Hepatocyte (in vitro differentiated cells): ENCODE measurements around the gene DCBLD1. TPM values are rescaled to one million over a fixed set of nuclear protein-coding genes. Genes with fewer than 3 reads are reported as not detected.

Experiments
- DNase-seq: peaks from one replicate; pipeline ENCODE4 v3.0.0-alpha.2; 2016; ENCODE audit warnings: low spot score
- H2AFZ ChIP-seq: fragments of 200-600 bp; sonication (generic); 2 replicates; pipeline ENCODE4 v1.6.0; 2016; ENCODE audit warnings: antibody characterized with exemption, mild to moderate bottlenecking
- H3K27ac ChIP-seq: fragments of 200-600 bp; sonication (generic); 2 replicates; pipeline ENCODE4 v1.5.1; 2016; ENCODE audit warnings: mild to moderate bottlenecking
- H3K27me3 ChIP-seq: fragments of 200-600 bp; sonication (generic); 2 replicates; pipeline ENCODE4 v1.6.1; 2016
- H3K36me3 ChIP-seq: fragments of 200-600 bp; sonication (generic); replicated peaks from 2 replicates; pipeline ENCODE4 v1.5.1; 2016; ENCODE audit warnings: low read depth; ENCODE audit not compliant: insufficient read depth
- H3K4me1 ChIP-seq: fragments of 200-600 bp; sonication (generic); 2 replicates; pipeline ENCODE4 v1.5.1; 2016; ENCODE audit warnings: mild to moderate bottlenecking, moderate library complexity; ENCODE audit not compliant: insufficient read depth
- H3K4me2 ChIP-seq: fragments of 200-600 bp; sonication (generic); 2 replicates; pipeline ENCODE4 v1.6.0; 2016
- H3K4me3 ChIP-seq: fragments of 200-600 bp; sonication (generic); 2 replicates; pipeline ENCODE4 v1.5.1; 2016; ENCODE audit warnings: mild to moderate bottlenecking
- H3K79me2 ChIP-seq: fragments of 200-600 bp; sonication (generic); 2 replicates; pipeline ENCODE4 v1.6.0; 2017; ENCODE audit warnings: mild to moderate bottlenecking
- H3K9me2 ChIP-seq: fragments of 200-600 bp; sonication (generic); replicated peaks from 2 replicates; pipeline ENCODE4 v1.6.0; 2017; ENCODE audit warnings: mild to moderate bottlenecking; ENCODE audit not compliant: insufficient read depth
- H3K9me3 ChIP-seq: fragments of 200-600 bp; sonication (generic); 2 replicates; pipeline ENCODE4 v1.5.1; 2016; ENCODE audit warnings: low read depth, mild to moderate bottlenecking
- H4K20me1 ChIP-seq: fragments of 200-600 bp; sonication (generic); 2 replicates; pipeline ENCODE4 v1.6.0; 2016; ENCODE audit warnings: mild to moderate bottlenecking; ENCODE audit not compliant: insufficient read depth, poor library complexity, severe bottlenecking
- EZH2 ChIP-seq: fragments of 200-600 bp; sonication (generic); IDR thresholded peaks from 2 replicates; pipeline ENCODE4 v1.6.1; 2016; ENCODE audit warnings: antibody characterized with exemption, mild to moderate bottlenecking, borderline replicate concordance
- EZH2phosphoT487 ChIP-seq: fragments of 200-600 bp; sonication (generic); IDR thresholded peaks from one replicate; pipeline ENCODE4 v1.6.1; 2018; ENCODE audit warnings: antibody characterized with exemption, mild to moderate bottlenecking, low read depth, moderate library complexity; ENCODE audit not compliant: unreplicated experiment, severe bottlenecking
- WGBS: methylation state at CpG from one replicate; pipeline ENCODE4 v1.1.6; 2016; ENCODE audit warnings: low lambda C conversion rate; ENCODE audit errors: missing lambda C conversion rate; 5-methylcytosine and 5-hydroxymethylcytosine counted together
- polyA plus RNA-seq: library from polyadenylated mRNA; unstranded; fragments of >200 nt; fragmentation: Nextera tagmentation; extraction: Ambion mirVana; gene quantifications from 2 replicates; pipeline ENCODE4 v1.2.1, GENCODE V29; 2016
- total RNA-seq: library from RNA; depleted of rRNA; stranded (reverse); fragments of >200 nt; gene quantifications from 2 replicates; pipeline ENCODE4 v1.2.3, GENCODE V29; 2014
- TF ChIP-seq, protein P1 (sequence below): fragments of 200-600 bp; sonication (generic); IDR thresholded peaks from 2 replicates; pipeline ENCODE4 v1.5.1; 2016; ENCODE audit warnings: antibody characterized with exemption, mild to moderate bottlenecking; ENCODE audit not compliant: poor library complexity

The DCBLD1 gene
- total and polyA plus RNA-seq, 2 experiments from 2014 or later: 18.9 to 23.8 TPM

GRCh38 chr6:117531346-117531745, 48.9 kb downstream of the DCBLD1 start:
- H3K4me3 ChIP-seq: no peak overlapping the region
- 73% methylated on average over 6 of the region's 6 CpGs for WGBS
- no peak overlapping the region for H3K4me2 ChIP-seq
- no peaks in the 10 kb centered on the region for H3K9me2 ChIP-seq
- no peak overlapping the region for H3K27ac ChIP-seq
- no peaks in the 10 kb centered on the region for H3K9me3 ChIP-seq
- peaks cover 10% of the 10 kb centered on the region for H3K4me1 ChIP-seq
- no peaks in the 10 kb centered on the region for H3K79me2 ChIP-seq
- no peak for TF ChIP-seq EZH2
- no peak for TF ChIP-seq EZH2phosphoT487
- TF ChIP-seq, protein P1, sequence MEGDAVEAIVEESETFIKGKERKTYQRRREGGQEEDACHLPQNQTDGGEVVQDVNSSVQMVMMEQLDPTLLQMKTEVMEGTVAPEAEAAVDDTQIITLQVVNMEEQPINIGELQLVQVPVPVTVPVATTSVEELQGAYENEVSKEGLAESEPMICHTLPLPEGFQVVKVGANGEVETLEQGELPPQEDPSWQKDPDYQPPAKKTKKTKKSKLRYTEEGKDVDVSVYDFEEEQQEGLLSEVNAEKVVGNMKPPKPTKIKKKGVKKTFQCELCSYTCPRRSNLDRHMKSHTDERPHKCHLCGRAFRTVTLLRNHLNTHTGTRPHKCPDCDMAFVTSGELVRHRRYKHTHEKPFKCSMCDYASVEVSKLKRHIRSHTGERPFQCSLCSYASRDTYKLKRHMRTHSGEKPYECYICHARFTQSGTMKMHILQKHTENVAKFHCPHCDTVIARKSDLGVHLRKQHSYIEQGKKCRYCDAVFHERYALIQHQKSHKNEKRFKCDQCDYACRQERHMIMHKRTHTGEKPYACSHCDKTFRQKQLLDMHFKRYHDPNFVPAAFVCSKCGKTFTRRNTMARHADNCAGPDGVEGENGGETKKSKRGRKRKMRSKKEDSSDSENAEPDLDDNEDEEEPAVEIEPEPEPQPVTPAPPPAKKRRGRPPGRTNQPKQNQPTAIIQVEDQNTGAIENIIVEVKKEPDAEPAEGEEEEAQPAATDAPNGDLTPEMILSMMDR: no peak
- no peaks in the 10 kb centered on the region for H3K27me3 ChIP-seq
- H3K36me3 ChIP-seq: no peaks in the 10 kb centered on the region
- no peak for DNase-seq
- H4K20me1 ChIP-seq: no peaks in the 10 kb centered on the region
- no peak overlapping the region for H2AFZ ChIP-seq

GRCh38 chr6:117531809-117532725, 49.6 kb downstream of the DCBLD1 start:
- H3K4me1 ChIP-seq: peaks cover 17% of the 10 kb centered on the region
- no peaks in the 10 kb centered on the region for H4K20me1 ChIP-seq
- H3K4me3 ChIP-seq: no peak overlapping the region
- DNase-seq: no peak
- H2AFZ ChIP-seq: no peak overlapping the region
- 87% methylated on average over 5 of the region's 5 CpGs for WGBS
- no peaks in the 10 kb centered on the region for H3K27me3 ChIP-seq
- no peak overlapping the region for H3K4me2 ChIP-seq
- no peaks in the 10 kb centered on the region for H3K36me3 ChIP-seq
- TF ChIP-seq EZH2phosphoT487 (no peak), EZH2 (no peak)
- TF ChIP-seq, protein P1: no peak
- H3K79me2 ChIP-seq: no peaks in the 10 kb centered on the region
- no peak overlapping the region for H3K27ac ChIP-seq
- H3K9me2 ChIP-seq: no peaks in the 10 kb centered on the region
- H3K9me3 ChIP-seq: no peaks in the 10 kb centered on the region

- no peak overlapping the region for H3K27ac ChIP-seq
- no peak overlapping the region for H2AFZ ChIP-seq
- no peak overlapping the region for H3K4me3 ChIP-seq
- H3K4me1 ChIP-seq: peaks cover 17% of the 10 kb centered on the region
- no peak overlapping the region for H3K4me2 ChIP-seq
- no peak for DNase-seq
- no peaks in the 10 kb centered on the region for H4K20me1 ChIP-seq
- WGBS: 84% methylated on average over 4 of the region's 4 CpGs
- no peaks in the 10 kb centered on the region for H3K9me3 ChIP-seq
- no peaks in the 10 kb centered on the region for H3K27me3 ChIP-seq
- H3K36me3 ChIP-seq: no peaks in the 10 kb centered on the region
- TF ChIP-seq EZH2phosphoT487 (no peak), EZH2 (no peak)
- TF ChIP-seq, protein P1: no peak
- no peaks in the 10 kb centered on the region for H3K79me2 ChIP-seq
- no peaks in the 10 kb centered on the region for H3K9me2 ChIP-seq
Measured at GRCh38 chr6:117533775-117534174, 51.3 kb downstream of the DCBLD1 start.
